ENCODE data around the gene TRMT5.

GRCh38 chr14:60943637-60944032 lies 37.2 kb downstream of the TRMT5 start:
- TF ChIP-seq CTCF (IDR thresholded peaks at IDR 0.05; ENCODE audit: low read length) (no peak), EZH2 (optimal IDR thresholded peaks at IDR 0.05; ENCODE audit: low read depth, low read length) (no peak), EZH2phosphoT487 (IDR thresholded peaks at IDR 0.05; ENCODE audit: low read length) (no peak)

Measured in MM.1S (cell line).